GM12891 (cell line): Measurements from ENCODE around the gene HIP1.

Source experiments
- DNase-seq: peaks from one replicate; pipeline ENCODE4 v3.0.0; 2011; ENCODE audit warnings: low spot score; ENCODE audit not compliant: insufficient read length
- FAIRE-seq: peaks from 2 replicates; lab custom pipeline; 2011; peaks lifted over from hg19 to GRCh38; lab: Jason Lieb, UNC
- PAX5 ChIP-seq: IDR thresholded peaks from 2 replicates; pipeline ENCODE4 v1.6.1; 2011; ENCODE audit warnings: low read length, moderate library complexity, mild to moderate bottlenecking; ENCODE audit not compliant: insufficient read depth, severe bottlenecking
- POLR2A ChIP-seq: IDR thresholded peaks from 2 replicates; pipeline ENCODE4 v1.6.1; 2011; ENCODE audit warnings: low read depth, low read length, control low read depth
- POLR2AphosphoS5 ChIP-seq: IDR thresholded peaks from 2 replicates; pipeline ENCODE4 v1.6.1; 2011; ENCODE audit warnings: low read depth, low read length, control low read depth
- POU2F2 ChIP-seq: IDR thresholded peaks from 2 replicates; pipeline ENCODE4 v1.6.1; 2011; ENCODE audit warnings: low read depth, mild to moderate bottlenecking, control low read depth, low read length, moderate library complexity
- SPI1 ChIP-seq: IDR thresholded peaks from 2 replicates; pipeline ENCODE4 v1.6.1; 2011; ENCODE audit warnings: low read depth, low read length, control low read depth
- TAF1 ChIP-seq: IDR thresholded peaks from 2 replicates; pipeline ENCODE4 v1.6.1; 2011; ENCODE audit warnings: low read depth, low read length, control low read depth

The HIP1 gene

DNA sequence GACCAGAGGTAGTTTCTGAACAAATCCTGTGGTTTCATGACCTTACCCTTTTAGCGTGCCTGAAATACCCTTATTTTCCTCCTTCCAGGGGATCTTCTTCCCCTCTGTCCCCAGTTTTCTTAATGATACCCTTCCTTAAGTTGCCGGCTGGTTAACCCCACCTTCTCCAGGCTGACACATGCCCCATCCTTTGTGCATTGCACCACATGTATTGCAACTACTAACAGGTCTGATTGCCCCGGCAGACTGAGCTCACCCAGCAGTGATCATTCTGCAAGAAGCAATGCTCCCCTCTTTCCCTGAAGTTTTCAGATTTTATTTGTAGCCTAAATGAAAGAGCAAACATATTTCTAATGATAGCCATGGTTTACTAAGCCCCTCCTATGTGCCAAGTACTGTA is 108.2 kb downstream of the HIP1 start:
- TF ChIP-seq PAX5 = no peak
- TF ChIP-seq SPI1 = no peak
- TF ChIP-seq POLR2A = no peak
- no peak for TF ChIP-seq POU2F2
- no peak for TF ChIP-seq POLR2AphosphoS5
- no peak for TF ChIP-seq TAF1
- DNase-seq = no peak
- no peak for FAIRE-seq

- TF ChIP-seq SPI1 (no peak), POLR2AphosphoS5 (no peak), POU2F2 (no peak), POLR2A (no peak), TAF1 (no peak), PAX5 (no peak)
- no peak for DNase-seq
- FAIRE-seq = no peak
These were observed 109.7 kb downstream of the HIP1 start for GRCh38 chr7:75629044-75629443.

- FAIRE-seq (no peak), DNase-seq (no peak)
- TF ChIP-seq POLR2AphosphoS5 = no peak
- TF ChIP-seq POLR2A = no peak
- no peak for TF ChIP-seq PAX5
- no peak for TF ChIP-seq SPI1
- no peak for TF ChIP-seq POU2F2
- no peak for TF ChIP-seq TAF1
These were observed 110.7 kb downstream of the HIP1 start for GRCh38 chr7:75628055-75628454.

DNA sequence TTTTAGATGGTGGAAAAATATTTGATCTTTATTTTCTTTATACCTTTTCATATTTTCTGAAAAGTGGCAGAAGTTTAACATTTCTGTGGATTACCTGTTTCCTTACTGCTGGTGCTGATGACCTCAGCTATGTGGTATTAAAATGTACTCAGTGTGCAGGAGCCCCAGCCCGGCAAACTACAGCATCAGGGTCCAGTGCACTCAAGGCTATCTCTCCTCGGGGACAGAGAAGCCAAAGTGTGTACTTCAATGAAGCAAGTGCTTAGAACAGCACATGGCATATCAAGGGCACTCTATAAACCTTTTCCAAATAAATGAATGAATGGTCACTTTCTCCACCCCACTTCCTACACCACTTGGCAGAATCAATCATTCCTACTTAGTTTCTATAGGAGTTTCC is 111.8 kb downstream of the HIP1 start:
- DNase-seq (no peak), FAIRE-seq (no peak)
- TF ChIP-seq PAX5 (no peak), POLR2AphosphoS5 (no peak), TAF1 (no peak), SPI1 (no peak), POU2F2 (no peak), POLR2A (no peak)

GRCh38 chr7:75625868-75626267 is 112.9 kb downstream of the HIP1 start:
- FAIRE-seq (no peak), DNase-seq (no peak)
- no peak for TF ChIP-seq PAX5

DNA sequence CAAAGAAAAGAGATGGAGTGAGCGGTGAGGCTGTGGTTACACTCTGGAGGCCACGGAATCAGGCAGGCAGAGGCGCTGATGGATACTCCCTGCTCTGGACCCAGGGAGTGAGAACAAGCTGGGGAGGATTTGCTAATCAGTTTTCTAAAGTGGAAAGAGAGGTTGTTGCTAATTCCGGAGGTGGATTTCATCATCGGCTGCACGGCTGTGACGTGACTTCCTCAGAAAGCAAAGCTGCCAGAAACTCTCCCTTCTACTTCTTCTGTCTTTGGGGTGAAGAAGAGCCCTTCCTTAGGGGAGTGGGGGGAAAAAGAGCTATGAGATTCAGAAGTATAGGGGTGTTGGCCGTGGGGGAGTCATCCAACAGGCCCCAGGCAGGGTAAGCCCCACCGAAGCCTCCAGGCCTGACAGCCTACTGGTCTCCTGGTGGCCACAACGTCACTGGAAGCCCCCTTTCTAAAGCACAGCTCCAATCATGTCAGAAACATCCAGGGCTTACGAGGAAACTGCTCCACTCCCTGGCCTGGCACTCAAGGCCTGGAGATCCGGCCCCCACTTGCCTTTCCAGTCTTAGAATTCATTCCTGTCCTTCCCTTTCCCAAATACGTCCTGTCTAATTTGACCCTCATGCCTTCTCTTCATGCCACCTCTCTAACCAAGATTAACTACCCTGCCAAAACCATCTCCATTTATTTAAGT is 114.5 kb downstream of the HIP1 start:
- no peak for DNase-seq
- TF ChIP-seq POLR2AphosphoS5 (no peak), PAX5 (no peak), POLR2A (no peak), TAF1 (no peak), SPI1 (no peak), POU2F2 (no peak)
- peak; percentile 5 for FAIRE-seq

DNA sequence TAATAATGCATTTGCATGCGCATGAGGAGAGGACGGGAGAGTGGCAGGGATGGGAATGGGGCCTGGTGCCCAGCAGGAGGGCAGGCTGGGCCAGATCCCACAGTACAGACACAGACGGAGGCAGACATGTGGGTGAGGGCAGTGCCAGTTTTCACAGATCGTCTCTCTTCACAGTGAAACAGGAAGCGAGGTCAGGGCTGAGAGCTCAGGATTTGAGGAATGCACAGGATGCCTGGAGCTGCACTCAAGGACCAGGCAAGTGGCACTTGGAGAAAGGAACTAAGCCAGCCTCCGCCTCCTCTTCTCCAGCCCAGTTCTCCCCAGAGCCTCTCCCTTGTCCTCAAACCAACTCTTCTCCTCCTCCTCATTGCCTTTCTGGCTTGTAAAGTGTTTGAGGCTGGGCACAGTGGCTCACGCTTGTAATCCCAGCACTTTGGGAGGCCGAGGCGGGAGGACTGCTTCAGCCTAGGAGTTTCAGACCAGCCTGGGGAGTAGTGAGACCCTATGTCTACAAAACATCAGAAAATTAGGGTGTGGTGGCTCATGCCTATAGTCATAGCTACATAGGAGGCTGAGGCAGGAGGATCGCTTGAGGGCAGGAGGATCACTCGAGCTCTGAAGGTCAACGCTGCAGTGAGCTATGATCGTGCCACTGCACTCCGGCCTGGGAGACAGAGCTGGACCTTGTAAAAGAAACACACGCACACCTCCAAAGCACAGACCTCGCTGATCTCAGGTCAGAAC is 115.2 kb downstream of the HIP1 start:
- DNase-seq (no peak), FAIRE-seq (no peak)
- no peak for TF ChIP-seq PAX5
- TF ChIP-seq POLR2AphosphoS5 = no peak
- TF ChIP-seq SPI1 = no peak
- no peak for TF ChIP-seq POLR2A
- TF ChIP-seq POU2F2 = no peak
- TF ChIP-seq TAF1 = no peak

DNA sequence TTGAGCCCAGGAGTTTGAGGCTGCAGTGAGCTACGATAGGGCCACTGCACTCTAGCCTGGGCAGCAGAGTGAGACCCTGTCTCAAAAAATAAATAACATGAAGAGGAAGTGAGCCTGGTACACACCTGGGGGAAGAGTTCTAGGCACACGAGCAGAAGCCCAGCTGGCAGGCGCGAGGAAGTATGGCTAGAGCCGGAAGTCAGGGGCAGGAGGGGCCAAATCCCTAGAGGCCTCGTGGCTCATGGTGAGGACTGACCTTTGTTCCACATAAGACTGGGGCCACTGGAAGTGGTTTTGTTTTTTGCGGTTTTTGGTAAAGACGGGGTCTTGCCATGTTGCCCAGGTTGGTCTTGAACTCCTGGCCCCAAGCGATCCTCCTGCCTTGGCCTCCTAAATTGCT is 117.6 kb downstream of the HIP1 start:
- TF ChIP-seq POLR2A (no peak), SPI1 (peak; percentile 69), TAF1 (no peak), PAX5 (no peak)
- no peak for DNase-seq
- FAIRE-seq = no peak

DNA sequence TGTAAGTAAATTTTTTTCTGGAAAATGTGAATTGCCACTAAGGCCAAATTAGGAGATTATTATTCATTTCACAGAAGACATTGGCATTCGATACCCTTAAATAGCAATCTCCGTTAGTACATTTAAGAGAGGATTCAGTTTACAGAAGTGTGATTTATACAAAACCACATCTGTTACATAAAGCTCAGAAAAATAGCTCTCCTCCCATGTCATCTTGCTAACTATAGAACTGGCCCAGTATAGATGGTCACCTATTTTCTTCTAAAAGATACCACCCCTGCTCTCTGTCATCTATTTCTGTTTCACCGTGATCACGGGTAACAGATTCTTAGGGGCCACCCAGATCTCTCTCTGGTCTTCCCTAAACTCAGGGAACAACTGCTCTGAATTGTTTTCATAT is 119.1 kb downstream of the HIP1 start:
- DNase-seq = no peak
- no peak for FAIRE-seq
- TF ChIP-seq PAX5 (no peak), POLR2A (no peak), SPI1 (peak; percentile 43; the same call in 1 of the 2 replicates)

- TF ChIP-seq PAX5 (no peak), TAF1 (no peak), POU2F2 (no peak)
- peak; percentile 66 for FAIRE-seq
- no peak for DNase-seq
These were observed 121.0 kb downstream of the HIP1 start for GRCh38 chr7:75617634-75618234.
